Osteoblast (primary cell): ENCODE measurements around the gene GSC2. TPM values are rescaled to one million over a fixed set of nuclear protein-coding genes. Genes with fewer than 3 reads are reported as not detected.

Experiments used
- DNase-seq: peaks from one replicate; pipeline ENCODE4 v3.0.0; 2011; ENCODE audit warnings: low spot score, mixed read lengths; ENCODE audit not compliant: insufficient read length; ENCODE audit errors: missing footprints
- H2AFZ ChIP-seq: 2 replicates; pipeline ENCODE4 v1.6.0; 2011; ENCODE audit warnings: mild to moderate bottlenecking, low read length
- H3K27ac ChIP-seq: 2 replicates; pipeline ENCODE4 v1.5.1; 2011; ENCODE audit warnings: mild to moderate bottlenecking, low read depth, low read length, moderate library complexity
- H3K27me3 ChIP-seq: 2 replicates; pipeline ENCODE4 v1.6.0; 2012; ENCODE audit warnings: mild to moderate bottlenecking, control low read depth, inconsistent platforms, low read length, moderate library complexity; ENCODE audit not compliant: insufficient read depth
- H3K36me3 ChIP-seq: 2 replicates; pipeline ENCODE4 v1.5.1; 2011; ENCODE audit warnings: mild to moderate bottlenecking, low read length, control low read depth, moderate library complexity; ENCODE audit not compliant: insufficient read depth
- H3K4me1 ChIP-seq: 2 replicates; pipeline ENCODE4 v1.5.1; 2011; ENCODE audit warnings: mild to moderate bottlenecking, low read length, control low read depth, moderate library complexity; ENCODE audit not compliant: insufficient read depth
- H3K4me2 ChIP-seq: 2 replicates; pipeline ENCODE4 v1.6.0; 2011; ENCODE audit warnings: mild to moderate bottlenecking, low read length; ENCODE audit not compliant: insufficient read depth
- H3K4me3 ChIP-seq: fragments of 200-600 bp; sonication (generic); 3 replicates; pipeline ENCODE4 v1.5.1; 2012; ENCODE audit warnings: mild to moderate bottlenecking, low read length, inconsistent platforms; ENCODE audit not compliant: insufficient read depth
- H3K79me2 ChIP-seq: 2 replicates; pipeline ENCODE4 v1.6.0; 2012; ENCODE audit warnings: mild to moderate bottlenecking, low read length, control low read depth, inconsistent platforms; ENCODE audit not compliant: insufficient read depth
- H3K9me3 ChIP-seq: 2 replicates; pipeline ENCODE4 v1.5.1; 2011; ENCODE audit warnings: low read depth, low read length, control low read depth
- H4K20me1 ChIP-seq: 2 replicates; pipeline ENCODE4 v1.6.0; 2012; ENCODE audit warnings: mild to moderate bottlenecking, low read length, control low read depth; ENCODE audit not compliant: insufficient read depth
- total RNA-seq: library from RNA; depleted of rRNA; stranded (reverse); fragments of >200 nt; gene quantifications from 2 replicates; pipeline ENCODE4 v1.2.3, GENCODE V29; 2012
- TF ChIP-seq, protein P1 (sequence below): IDR thresholded peaks from 2 replicates; pipeline ENCODE4 v1.5.1; 2011; ENCODE audit warnings: mild to moderate bottlenecking, low read depth, low read length, moderate library complexity; ENCODE audit errors: extremely low read depth

Gene GSC2
- total RNA-seq, 1 donor = not detected

DNA sequence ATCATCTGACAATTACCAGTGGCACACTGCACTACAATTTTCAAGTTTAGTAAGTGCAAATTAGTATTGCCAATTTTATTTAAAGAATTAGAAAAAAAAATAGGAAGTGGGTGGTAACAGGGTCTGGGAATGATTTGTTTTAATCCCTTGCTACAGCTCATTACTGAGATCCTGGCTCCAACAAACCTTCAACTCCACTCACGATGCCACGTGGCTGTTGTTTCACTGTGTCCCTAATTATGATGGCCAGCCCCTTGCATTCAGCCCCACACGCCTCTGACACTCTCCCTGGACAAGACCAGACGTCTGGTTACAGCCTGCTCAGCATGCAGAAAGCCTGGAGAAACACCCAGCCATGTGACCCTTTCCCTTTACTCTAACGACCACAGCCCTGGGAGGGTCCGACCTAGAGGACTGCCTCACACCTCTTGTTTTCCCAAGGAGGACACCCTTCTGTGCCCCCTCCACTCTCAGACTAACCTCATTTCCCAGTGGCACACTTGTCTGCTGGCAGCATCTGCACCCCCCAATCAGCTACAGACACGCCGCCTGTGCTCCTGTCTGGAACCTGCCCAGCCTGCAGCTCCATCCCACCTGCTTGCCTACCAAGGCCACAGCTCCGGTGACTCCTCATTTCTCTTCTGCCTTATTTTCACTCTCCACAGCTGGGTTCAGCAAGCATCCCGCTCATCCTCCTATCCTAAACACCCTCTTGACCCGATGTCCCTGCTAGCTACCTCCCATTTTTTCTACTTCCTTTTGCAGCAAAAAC, 46.9 kb upstream of the GSC2 start:
- no peak overlapping the region for H3K4me2 ChIP-seq
- no peak overlapping the region for H3K4me3 ChIP-seq
- no peaks in the 10 kb centered on the region for H3K36me3 ChIP-seq
- no peak overlapping the region for H3K27ac ChIP-seq
- H2AFZ ChIP-seq = no peak overlapping the region
- peak; percentile 60 for DNase-seq
- H4K20me1 ChIP-seq = no peaks in the 10 kb centered on the region
- no peaks in the 10 kb centered on the region for H3K4me1 ChIP-seq
- TF ChIP-seq, protein P1, sequence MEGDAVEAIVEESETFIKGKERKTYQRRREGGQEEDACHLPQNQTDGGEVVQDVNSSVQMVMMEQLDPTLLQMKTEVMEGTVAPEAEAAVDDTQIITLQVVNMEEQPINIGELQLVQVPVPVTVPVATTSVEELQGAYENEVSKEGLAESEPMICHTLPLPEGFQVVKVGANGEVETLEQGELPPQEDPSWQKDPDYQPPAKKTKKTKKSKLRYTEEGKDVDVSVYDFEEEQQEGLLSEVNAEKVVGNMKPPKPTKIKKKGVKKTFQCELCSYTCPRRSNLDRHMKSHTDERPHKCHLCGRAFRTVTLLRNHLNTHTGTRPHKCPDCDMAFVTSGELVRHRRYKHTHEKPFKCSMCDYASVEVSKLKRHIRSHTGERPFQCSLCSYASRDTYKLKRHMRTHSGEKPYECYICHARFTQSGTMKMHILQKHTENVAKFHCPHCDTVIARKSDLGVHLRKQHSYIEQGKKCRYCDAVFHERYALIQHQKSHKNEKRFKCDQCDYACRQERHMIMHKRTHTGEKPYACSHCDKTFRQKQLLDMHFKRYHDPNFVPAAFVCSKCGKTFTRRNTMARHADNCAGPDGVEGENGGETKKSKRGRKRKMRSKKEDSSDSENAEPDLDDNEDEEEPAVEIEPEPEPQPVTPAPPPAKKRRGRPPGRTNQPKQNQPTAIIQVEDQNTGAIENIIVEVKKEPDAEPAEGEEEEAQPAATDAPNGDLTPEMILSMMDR = no peak
- H3K9me3 ChIP-seq = no peaks in the 10 kb centered on the region
- H3K79me2 ChIP-seq = no peaks in the 10 kb centered on the region
- H3K27me3 ChIP-seq = no peaks in the 10 kb centered on the region

DNA sequence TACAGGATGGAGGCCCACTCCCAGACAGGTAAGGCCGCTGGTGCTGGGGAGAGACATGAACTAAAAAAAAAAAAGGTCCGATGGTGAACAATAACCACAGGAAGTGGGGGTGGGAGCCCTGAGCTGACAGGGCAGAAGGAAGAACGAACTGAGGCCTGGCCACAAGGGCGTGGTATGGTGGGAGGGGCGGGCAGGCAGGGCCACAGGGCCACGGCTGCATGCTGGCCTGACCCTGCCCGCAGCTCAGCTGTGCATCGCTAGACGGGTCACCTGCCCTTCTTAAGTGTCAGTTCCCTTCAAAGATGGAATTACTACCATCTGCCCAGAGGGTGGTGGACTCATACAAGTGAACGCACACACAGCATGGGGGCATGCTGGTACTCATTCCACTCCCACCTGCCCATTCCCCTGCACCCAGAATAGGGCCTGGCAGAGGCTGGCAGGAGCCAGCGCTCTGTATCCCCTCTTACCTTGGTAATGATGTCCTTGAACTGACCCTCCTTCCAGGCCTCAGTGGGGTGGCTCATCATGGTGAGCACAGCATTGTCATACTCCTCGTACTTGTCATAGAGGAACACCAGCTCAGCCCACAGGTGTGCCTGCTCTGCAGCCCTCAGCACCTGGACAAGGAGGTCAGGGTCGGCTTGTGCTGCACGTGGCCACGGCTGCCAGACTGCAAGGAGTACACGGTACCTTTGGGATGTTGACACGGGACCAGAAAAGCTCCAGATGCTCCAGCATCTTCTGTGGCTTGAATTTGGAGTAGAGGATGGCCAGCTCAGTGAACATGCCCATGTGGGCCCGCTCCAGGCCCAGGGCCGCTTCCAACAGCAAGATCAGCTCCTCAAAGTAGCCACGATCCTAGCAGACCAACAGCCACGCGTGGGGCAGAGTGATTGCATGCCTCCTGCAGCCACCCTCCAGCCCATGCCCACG, 46.0 kb upstream of the GSC2 start:
- no peaks in the 10 kb centered on the region for H3K9me3 ChIP-seq
- DNase-seq = peak; percentile 49
- H3K27me3 ChIP-seq = no peaks in the 10 kb centered on the region
- no peak overlapping the region for H3K4me3 ChIP-seq
- no peaks in the 10 kb centered on the region for H4K20me1 ChIP-seq
- no peak overlapping the region for H3K27ac ChIP-seq
- no peaks in the 10 kb centered on the region for H3K36me3 ChIP-seq
- H3K4me2 ChIP-seq = no peak overlapping the region
- TF ChIP-seq, protein P1 = no peak
- no peaks in the 10 kb centered on the region for H3K79me2 ChIP-seq
- no peak overlapping the region for H2AFZ ChIP-seq
- no peaks in the 10 kb centered on the region for H3K4me1 ChIP-seq

DNA sequence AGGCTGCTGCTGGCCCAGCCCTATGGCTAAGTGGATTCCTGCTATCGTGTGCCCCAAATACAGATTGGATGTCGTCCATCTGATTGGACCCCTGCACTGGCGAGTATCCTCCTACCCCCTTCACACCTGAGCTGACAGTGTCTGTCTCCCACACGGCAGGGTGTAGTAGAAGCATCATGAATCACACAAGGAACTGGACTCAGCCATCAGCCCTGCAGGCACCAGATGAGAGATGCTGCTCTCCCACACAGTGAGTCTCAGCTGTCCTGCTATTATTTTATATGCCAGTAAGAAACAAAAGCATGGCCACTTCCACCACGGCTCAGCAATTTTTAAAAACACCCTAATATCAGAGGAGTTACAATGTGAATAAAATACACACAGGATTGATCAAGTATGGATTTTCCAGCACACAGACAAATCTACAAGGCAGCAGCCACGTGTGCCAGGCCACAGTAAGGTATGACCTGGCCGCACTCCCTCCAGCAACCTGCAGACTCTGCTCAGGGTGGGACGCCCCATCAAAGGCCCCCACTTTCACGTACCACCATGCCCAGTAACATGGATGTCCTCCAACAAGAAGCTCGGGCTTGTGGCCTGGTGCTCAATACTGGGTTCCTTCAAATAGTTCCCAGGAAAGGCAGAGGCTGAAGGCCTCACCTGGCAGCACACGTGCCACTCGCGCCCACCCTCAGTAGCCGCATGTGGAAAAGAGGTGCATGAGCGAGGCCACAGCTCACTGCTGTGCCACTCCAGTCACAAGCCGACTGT, 44.9 kb upstream of the GSC2 start:
- H2AFZ ChIP-seq = no peak overlapping the region
- no peaks in the 10 kb centered on the region for H3K79me2 ChIP-seq
- H3K27me3 ChIP-seq = no peaks in the 10 kb centered on the region
- peak; percentile 84 for DNase-seq
- no peaks in the 10 kb centered on the region for H4K20me1 ChIP-seq
- no peak overlapping the region for H3K4me2 ChIP-seq
- H3K4me3 ChIP-seq = no peak overlapping the region
- no peaks in the 10 kb centered on the region for H3K9me3 ChIP-seq
- TF ChIP-seq, protein P1 = no peak
- H3K36me3 ChIP-seq = no peaks in the 10 kb centered on the region
- no peaks in the 10 kb centered on the region for H3K4me1 ChIP-seq
- H3K27ac ChIP-seq = no peak overlapping the region
